Renal cortical epithelial cell (primary cell): Measurements from ENCODE around the gene CX3CR1. TPM values are rescaled to one million over a fixed set of nuclear protein-coding genes. Genes with fewer than 3 reads are reported as not detected.
A peak's percentile ranks its signal among the peaks of the same experiment; 100 is the strongest.
"Not testable (repeated sequence)": the region's sequence is repeated elsewhere in the genome, so short reads cannot be mapped to it uniquely, and the experiment has no call there.

Experiments
- DNase-seq: peaks from one replicate; pipeline ENCODE4 v3.0.0-alpha.2; 2011; ENCODE audit warnings: low read depth
- total RNA-seq: library from RNA; depleted of rRNA; stranded (reverse); fragments of >200 nt; gene quantifications from 2 replicates; pipeline ENCODE4 v1.2.3, GENCODE V29; 2014

Gene CX3CR1
- total RNA-seq, 1 donor from 2014 or later: not detected

- DNase-seq: no peak
These were observed 11.9 kb downstream of the CX3CR1 start for GRCh38 chr3:39267631-39268548.

- no peak for DNase-seq
These were observed 15.8 kb downstream of the CX3CR1 start for GRCh38 chr3:39264053-39264452.

GRCh38 chr3:39263576-39263975 is 16.3 kb downstream of the CX3CR1 start:
- no peak for DNase-seq

- DNase-seq: peak; percentile 46
These were observed 17.0 kb downstream of the CX3CR1 start for GRCh38 chr3:39262846-39263245.

GRCh38 chr3:39261726-39262125 is 18.1 kb downstream of the CX3CR1 start:
- no peak for DNase-seq

- DNase-seq: peak; percentile 77
These were observed 18.9 kb downstream of the CX3CR1 start for GRCh38 chr3:39260957-39261356.

GRCh38 chr3:39260318-39260717 is 19.5 kb downstream of the CX3CR1 start:
- DNase-seq: no peak

GRCh38 chr3:39255503-39256325 is 24.1 kb downstream of the CX3CR1 start:
- no peak for DNase-seq

GRCh38 chr3:39254806-39255449 is 24.9 kb downstream of the CX3CR1 start:
- peak; percentile 12 for DNase-seq

GRCh38 chr3:39251576-39251975 is 28.3 kb downstream of the CX3CR1 start:
- no peak for DNase-seq

- no peak for DNase-seq
These were observed 29.6 kb downstream of the CX3CR1 start for GRCh38 chr3:39250116-39250747.

GRCh38 chr3:39249453-39250115 is 30.3 kb downstream of the CX3CR1 start:
- no peak for DNase-seq

- no peak for DNase-seq
These were observed 38.3 kb downstream of the CX3CR1 start for GRCh38 chr3:39241561-39241960.

GRCh38 chr3:39237027-39237426 is 42.8 kb downstream of the CX3CR1 start:
- DNase-seq: no peak

- DNase-seq: no peak
These were observed 45.2 kb downstream of the CX3CR1 start for GRCh38 chr3:39234651-39235050.

GRCh38 chr3:39232859-39233258 is 47.0 kb downstream of the CX3CR1 start:
- DNase-seq: no peak

GRCh38 chr3:39230453-39230852 is 49.4 kb downstream of the CX3CR1 start:
- DNase-seq: no peak

GRCh38 chr3:39228496-39228895 is 51.3 kb downstream of the CX3CR1 start:
- no peak for DNase-seq

- DNase-seq: not testable (repeated sequence)
These were observed 52.2 kb downstream of the CX3CR1 start for GRCh38 chr3:39227596-39227995.

- DNase-seq: no peak
These were observed 53.6 kb downstream of the CX3CR1 start for GRCh38 chr3:39226106-39226741.

GRCh38 chr3:39224288-39224687 is 55.5 kb downstream of the CX3CR1 start:
- DNase-seq: no peak
